Activated CD4-positive, alpha-beta memory T cell treated with anti-CD3 and anti-CD28 coated beads, Interleukin-2, amount 10 ng/mL, durations not matched to agents 7 days and 5 days (primary cell): ENCODE results near the gene ADCY5. TPM values are rescaled to one million over a fixed set of nuclear protein-coding genes. Genes with fewer than 3 reads are reported as not detected.

Source experiments
- CTCF ChIA-PET: fragments of 350-600 bp; sonication (Branson Sonifier 250); formaldehyde crosslinking; loops from one replicate; lab custom pipeline; 2021; ENCODE audit warnings: antibody characterized with exemption, inconsistent platforms; lab: Charles Lee
- POLR2A ChIA-PET: fragments of 350-600 bp; sonication (Branson Sonifier 250); formaldehyde crosslinking; loops from one replicate; lab custom pipeline; 2021; ENCODE audit warnings: antibody characterized with exemption; lab: Charles Lee
- DNase-seq: peaks from one replicate; pipeline ENCODE4 v3.0.0-alpha.2; 2020
- H3K27ac Mint-ChIP-seq: one replicate; pipeline ENCODE4 v1.8.0; 2021; ENCODE audit warnings: mild to moderate bottlenecking, mixed read lengths
- H3K27me3 Mint-ChIP-seq: one replicate; pipeline ENCODE4 v1.8.0; 2021; ENCODE audit warnings: mixed read lengths
- H3K36me3 Mint-ChIP-seq: one replicate; pipeline ENCODE4 v1.8.0; 2021; ENCODE audit warnings: low read depth, mixed read lengths
- H3K4me1 Mint-ChIP-seq: one replicate; pipeline ENCODE4 v1.8.0; 2021; ENCODE audit warnings: mixed read lengths
- H3K4me3 Mint-ChIP-seq: one replicate; pipeline ENCODE4 v1.8.0; 2021; ENCODE audit warnings: mild to moderate bottlenecking, mixed read lengths
- H3K9me3 Mint-ChIP-seq: one replicate; pipeline ENCODE4 v1.8.0; 2021; ENCODE audit warnings: mixed read lengths
- total RNA-seq, 2 experiments: library from RNA; stranded (reverse); gene quantifications; one replicate each; pipeline ENCODE4 v1.2.3, GENCODE V29; 2021

Gene ADCY5
- total RNA-seq, 2 experiments from 2014 or later: not detected

GRCh38 chr3:123283074-123283473 is 165.8 kb downstream of the ADCY5 start:
- Mint-ChIP-seq H3K27me3 (no peaks in the 10 kb centered on the region), H3K4me1 (no peaks in the 10 kb centered on the region), H3K27ac (no peak overlapping the region), H3K4me3 (no peak overlapping the region), H3K9me3 (no peaks in the 10 kb centered on the region), H3K36me3 (no peaks in the 10 kb centered on the region)
- no peak for DNase-seq
- ChIA-PET CTCF (interaction anchor here (0.5 kb wide), 1 partner anchor 1736 kb away, joined by 4 read pairs; no protein-coding TSS in a partner anchor), POLR2A (no interaction called here)

- no peak for DNase-seq
- Mint-ChIP-seq H3K9me3 (no peaks in the 10 kb centered on the region), H3K27me3 (no peaks in the 10 kb centered on the region), H3K4me3 (no peak overlapping the region), H3K36me3 (no peaks in the 10 kb centered on the region), H3K4me1 (no peaks in the 10 kb centered on the region), H3K27ac (no peak overlapping the region)
- POLR2A ChIA-PET: no interaction called here
- CTCF ChIA-PET: interaction anchor here (0.5 kb wide), 1 partner anchor 1735 kb away, joined by 4 read pairs; no protein-coding TSS in a partner anchor
Observed at GRCh38 chr3:123282461-123282860, 166.4 kb downstream of the ADCY5 start.

GRCh38 chr3:123281929-123282328 is 167.0 kb downstream of the ADCY5 start:
- Mint-ChIP-seq H3K4me1 (peaks cover 2% of the 10 kb centered on the region), H3K9me3 (no peaks in the 10 kb centered on the region), H3K27me3 (no peaks in the 10 kb centered on the region), H3K27ac (no peak overlapping the region), H3K4me3 (no peak overlapping the region), H3K36me3 (no peaks in the 10 kb centered on the region)
- DNase-seq: no peak
- ChIA-PET POLR2A (no interaction called here), CTCF (no interaction called here)

GRCh38 chr3:123281406-123281805 is 167.5 kb downstream of the ADCY5 start:
- Mint-ChIP-seq H3K4me1 (peaks cover 2% of the 10 kb centered on the region), H3K27me3 (no peaks in the 10 kb centered on the region), H3K27ac (no peak overlapping the region), H3K36me3 (no peaks in the 10 kb centered on the region), H3K9me3 (no peaks in the 10 kb centered on the region), H3K4me3 (no peak overlapping the region)
- ChIA-PET CTCF (no interaction called here), POLR2A (no interaction called here)
- no peak for DNase-seq

DNA sequence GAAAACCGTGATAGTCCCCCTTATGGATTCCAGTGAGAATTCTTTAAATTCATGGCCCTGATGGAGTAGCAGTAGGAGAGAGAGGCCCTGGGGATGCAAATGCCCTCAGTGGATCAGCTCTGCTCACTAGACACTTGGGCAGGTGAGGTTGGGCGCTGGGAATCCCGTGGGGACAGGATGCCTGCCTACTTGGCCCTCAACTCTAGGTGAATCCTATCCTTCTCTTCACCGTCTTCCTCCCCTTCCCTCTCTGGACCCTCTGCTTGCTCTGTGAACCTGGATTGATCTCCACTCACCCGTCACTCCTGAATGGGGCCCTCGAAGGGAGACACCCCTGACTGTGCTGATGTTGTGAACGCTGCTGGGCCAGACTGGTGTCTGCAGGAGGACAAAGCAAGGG is 169.8 kb downstream of the ADCY5 start:
- Mint-ChIP-seq H3K27ac (no peak overlapping the region), H3K9me3 (no peaks in the 10 kb centered on the region), H3K4me3 (no peak overlapping the region), H3K36me3 (no peaks in the 10 kb centered on the region), H3K4me1 (peaks cover 2% of the 10 kb centered on the region), H3K27me3 (no peaks in the 10 kb centered on the region)
- ChIA-PET POLR2A (no interaction called here), CTCF (no interaction called here)
- DNase-seq: no peak

DNA sequence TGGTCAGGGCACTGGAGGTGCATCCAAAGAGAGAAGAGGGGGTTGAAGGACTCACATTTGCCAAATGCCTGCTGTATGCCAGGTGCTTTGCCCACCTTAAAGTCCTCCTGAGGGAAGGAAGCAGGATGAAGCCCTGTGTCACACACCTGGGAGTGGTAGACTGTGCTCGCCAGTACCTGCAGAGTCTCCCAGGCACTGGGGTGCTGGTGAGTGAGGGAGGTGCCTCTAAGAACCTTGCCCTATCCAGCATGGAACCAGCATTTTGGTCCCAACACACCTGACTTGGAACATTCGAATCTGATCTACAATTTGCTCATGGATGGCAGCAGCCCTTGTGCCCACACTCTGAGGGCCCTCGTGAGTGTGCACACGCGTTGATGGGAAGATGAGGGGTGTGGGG is 170.4 kb downstream of the ADCY5 start:
- Mint-ChIP-seq H3K27me3 (no peaks in the 10 kb centered on the region), H3K9me3 (no peaks in the 10 kb centered on the region), H3K36me3 (no peaks in the 10 kb centered on the region), H3K4me3 (no peak overlapping the region), H3K27ac (no peak overlapping the region), H3K4me1 (peaks cover 2% of the 10 kb centered on the region)
- DNase-seq: no peak
- ChIA-PET CTCF (no interaction called here), POLR2A (no interaction called here)

GRCh38 chr3:123277106-123277505 is 171.8 kb downstream of the ADCY5 start:
- DNase-seq: no peak
- H3K4me3 Mint-ChIP-seq: no peak overlapping the region
- H3K27ac Mint-ChIP-seq: no peak overlapping the region
- no peaks in the 10 kb centered on the region for H3K27me3 Mint-ChIP-seq
- no peaks in the 10 kb centered on the region for H3K36me3 Mint-ChIP-seq
- ChIA-PET POLR2A (no interaction called here), CTCF (no interaction called here)
- peaks cover 2% of the 10 kb centered on the region for H3K4me1 Mint-ChIP-seq
- H3K9me3 Mint-ChIP-seq: no peaks in the 10 kb centered on the region

- Mint-ChIP-seq H3K27ac (no peak overlapping the region), H3K4me1 (peaks cover 2% of the 10 kb centered on the region), H3K36me3 (peaks cover 5% of the 10 kb centered on the region), H3K9me3 (no peaks in the 10 kb centered on the region), H3K4me3 (no peak overlapping the region), H3K27me3 (no peaks in the 10 kb centered on the region)
- ChIA-PET CTCF (no interaction called here), POLR2A (no interaction called here)
- no peak for DNase-seq
Observed at GRCh38 chr3:123276346-123277006, 172.4 kb downstream of the ADCY5 start.

GRCh38 chr3:123275691-123276090 is 173.2 kb downstream of the ADCY5 start:
- Mint-ChIP-seq H3K27ac (no peak overlapping the region), H3K9me3 (no peaks in the 10 kb centered on the region), H3K27me3 (no peaks in the 10 kb centered on the region), H3K4me1 (peaks cover 2% of the 10 kb centered on the region), H3K4me3 (no peak overlapping the region), H3K36me3 (peaks cover 5% of the 10 kb centered on the region)
- DNase-seq: no peak
- CTCF ChIA-PET: no interaction called here
- POLR2A ChIA-PET: no interaction called here

DNA sequence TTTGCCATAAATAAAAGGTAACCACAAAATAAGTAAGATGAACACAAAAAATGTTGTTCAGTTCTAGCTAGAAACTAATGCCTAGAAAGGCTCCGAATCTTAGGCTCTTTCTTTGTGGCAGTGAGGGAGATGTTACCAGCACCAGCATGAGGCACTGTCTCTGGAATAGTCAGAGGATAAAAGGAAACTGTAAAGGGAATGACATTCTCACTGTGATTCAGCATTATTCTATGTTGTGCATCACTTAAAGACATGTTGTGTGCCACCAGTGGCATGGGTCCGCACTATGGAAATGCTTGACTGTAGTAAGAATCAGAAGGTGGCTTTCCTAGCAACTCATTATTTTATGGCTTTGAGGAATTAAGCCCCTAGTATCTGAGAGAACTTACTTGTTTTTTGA is 176.3 kb downstream of the ADCY5 start:
- POLR2A ChIA-PET: interaction anchor here (1.6 kb wide), 1 partner anchor 8 kb away, joined by 4 read pairs; no protein-coding TSS in a partner anchor

GRCh38 chr3:123271466-123272159 is 177.3 kb downstream of the ADCY5 start:
- peaks cover 10% of the 10 kb centered on the region for H3K36me3 Mint-ChIP-seq
- H3K27me3 Mint-ChIP-seq: no peaks in the 10 kb centered on the region
- H3K4me3 Mint-ChIP-seq: no peak overlapping the region
- H3K9me3 Mint-ChIP-seq: no peaks in the 10 kb centered on the region
- ChIA-PET POLR2A (no interaction called here), CTCF (no interaction called here)
- no peak for DNase-seq
- H3K4me1 Mint-ChIP-seq: no peaks in the 10 kb centered on the region
- H3K27ac Mint-ChIP-seq: no peak overlapping the region

More for the DNA sequence above, 176.3 kb downstream of the ADCY5 start:
- peaks cover 2% of the 10 kb centered on the region for H3K4me1 Mint-ChIP-seq
- no peak for DNase-seq
- no peaks in the 10 kb centered on the region for H3K27me3 Mint-ChIP-seq
- CTCF ChIA-PET: no interaction called here
- no peaks in the 10 kb centered on the region for H3K9me3 Mint-ChIP-seq
- no peak overlapping the region for H3K4me3 Mint-ChIP-seq
- peaks cover 9% of the 10 kb centered on the region for H3K36me3 Mint-ChIP-seq
- no peak overlapping the region for H3K27ac Mint-ChIP-seq

- CTCF ChIA-PET: no interaction called here
- H3K4me1 Mint-ChIP-seq: no peaks in the 10 kb centered on the region
- no peaks in the 10 kb centered on the region for H3K9me3 Mint-ChIP-seq
- H3K4me3 Mint-ChIP-seq: no peak overlapping the region
- H3K36me3 Mint-ChIP-seq: peaks cover 17% of the 10 kb centered on the region
- no peak for DNase-seq
- POLR2A ChIA-PET: no interaction called here
- H3K27ac Mint-ChIP-seq: no peak overlapping the region
- H3K27me3 Mint-ChIP-seq: no peaks in the 10 kb centered on the region
Observed at GRCh38 chr3:123270818-123271217, 178.1 kb downstream of the ADCY5 start.

- H3K36me3 Mint-ChIP-seq: peaks cover 23% of the 10 kb centered on the region
- H3K4me1 Mint-ChIP-seq: no peaks in the 10 kb centered on the region
- H3K27me3 Mint-ChIP-seq: no peaks in the 10 kb centered on the region
- H3K4me3 Mint-ChIP-seq: no peak overlapping the region
- ChIA-PET CTCF (no interaction called here), POLR2A (no interaction called here)
- H3K27ac Mint-ChIP-seq: no peak overlapping the region
- H3K9me3 Mint-ChIP-seq: no peaks in the 10 kb centered on the region
- DNase-seq: no peak
Observed at GRCh38 chr3:123267821-123268220, 181.1 kb downstream of the ADCY5 start.
